Posterior vena cava (tissue), 2 donors: ENCODE results near the gene ZNF718. TPM values are rescaled to one million over a fixed set of nuclear protein-coding genes. Genes with fewer than 3 reads are reported as not detected.
A peak's percentile ranks its signal among the peaks of the same experiment; 100 is the strongest.
"Not testable (repeated sequence)": the region's sequence is repeated elsewhere in the genome, so short reads cannot be mapped to it uniquely, and the experiment has no call there.

Experiments used
- DNase-seq: peaks from one replicate; pipeline ENCODE4 v3.0.0-alpha.2; 2020; ENCODE audit warnings: low spot score
- intact Hi-C, 2 donors: fragments of 100-400 bp; cut with DNase I; formaldehyde crosslinking; loops; one replicate each; pipeline versions ENCODE4 v1.14.1 to v1.14.2; 2022 to 2023
- long read RNA-seq, 2 donors: library from polyadenylated mRNA; unstranded; transcript quantifications; one replicate each; pipeline ENCODE4 v2.0.0, GENCODE V29; 2020 to 2021
- total RNA-seq, 2 donors: library from RNA; stranded (reverse); fragmentation: NEBNext Ultra II Directional; extraction: Animal tissue kit (Norgen Biotek cat#: 25700); gene quantifications; one replicate each; pipeline ENCODE4 v1.2.1, GENCODE V29; 2021
- donor health status: DM: yes; HTN: yes; CAD: no.
- donor health status: DM: yes; HTN: yes; CAD: no.

The ZNF718 gene
- 1 to 10 TPM; 5.9 to 6.3 TPM for total RNA-seq
- long read RNA-seq, donor 1, partial matches to known transcripts = 0 of 3 reads
- long read RNA-seq, donor 1, other reads (novel, unspliced or antisense) = 2 of 3 reads
- long read RNA-seq, donor 2 = 0 reads

GRCh38 chr4:124275-125081 is at the start of gene ZNF718:
Gene ZNF718, plus strand, starts transcription at chr4:124501. Its CDS starts 170 bp downstream, at chr4:124671.
- DNase-seq = peak; percentile 97
- intact Hi-C loops = no loop called here

DNA sequence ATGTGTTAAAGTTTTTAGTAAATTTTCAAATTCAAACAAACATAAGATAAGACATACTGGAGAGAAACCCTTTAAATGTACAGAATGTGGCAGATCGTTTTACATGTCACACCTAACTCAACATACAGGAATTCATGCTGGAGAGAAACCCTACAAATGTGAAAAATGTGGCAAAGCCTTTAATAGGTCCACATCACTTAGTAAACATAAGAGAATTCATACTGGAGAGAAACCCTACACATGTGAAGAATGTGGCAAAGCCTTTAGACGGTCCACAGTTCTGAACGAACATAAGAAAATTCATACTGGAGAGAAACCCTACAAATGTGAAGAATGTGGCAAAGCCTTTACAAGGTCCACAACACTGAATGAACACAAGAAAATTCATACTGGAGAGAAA is 38.4 kb upstream of the ZNF718 start:
- intact Hi-C loops = no loop called here

GRCh38 chr4:86559-87324 is 37.6 kb upstream of the ZNF718 start:
- intact Hi-C loops, DNase-seq: not testable (repeated sequence)

More for the DNA sequence above, 38.4 kb upstream of the ZNF718 start:
- no peak for DNase-seq

DNA sequence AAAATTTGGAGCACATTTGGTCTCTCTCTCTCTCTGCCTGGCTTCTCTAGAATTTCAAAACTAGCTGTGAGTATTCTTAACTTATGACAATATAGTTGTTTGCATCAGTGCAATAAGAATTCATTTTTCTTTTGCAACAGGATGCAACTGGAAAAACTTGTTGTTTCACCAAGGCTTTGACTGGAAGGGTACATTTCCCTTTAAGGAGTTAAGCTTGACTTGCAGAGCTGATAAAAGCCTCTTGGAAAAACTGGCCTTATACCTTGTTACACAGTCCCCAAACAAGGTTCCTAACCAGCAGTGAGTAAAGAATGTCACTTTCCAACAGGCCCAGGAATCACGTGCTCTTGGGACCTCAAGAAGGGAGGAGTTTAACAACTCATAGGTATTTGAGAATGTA is 25.9 kb upstream of the ZNF718 start:
- DNase-seq = no peak
- intact Hi-C loops = no loop called here

DNA sequence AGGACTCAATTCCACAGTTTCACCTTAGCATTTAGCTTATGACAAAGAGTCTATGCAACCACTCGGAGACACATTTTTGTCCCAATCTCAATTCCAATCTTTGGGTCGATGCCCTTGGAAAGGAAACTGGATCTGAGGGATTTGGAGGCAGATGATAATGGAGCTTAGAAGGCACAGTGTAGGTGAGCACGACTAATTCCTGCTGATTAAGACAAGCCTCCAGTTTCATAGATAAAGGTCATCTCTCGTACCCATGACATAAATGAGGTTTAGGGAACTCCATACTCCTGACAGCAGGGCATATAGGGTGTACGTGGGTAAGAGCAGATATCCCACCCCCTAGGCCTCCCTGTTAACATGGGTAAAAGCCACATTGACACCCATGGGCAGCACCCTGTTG is 24.4 kb upstream of the ZNF718 start:
- intact Hi-C loops = no loop called here
- no peak for DNase-seq

DNA sequence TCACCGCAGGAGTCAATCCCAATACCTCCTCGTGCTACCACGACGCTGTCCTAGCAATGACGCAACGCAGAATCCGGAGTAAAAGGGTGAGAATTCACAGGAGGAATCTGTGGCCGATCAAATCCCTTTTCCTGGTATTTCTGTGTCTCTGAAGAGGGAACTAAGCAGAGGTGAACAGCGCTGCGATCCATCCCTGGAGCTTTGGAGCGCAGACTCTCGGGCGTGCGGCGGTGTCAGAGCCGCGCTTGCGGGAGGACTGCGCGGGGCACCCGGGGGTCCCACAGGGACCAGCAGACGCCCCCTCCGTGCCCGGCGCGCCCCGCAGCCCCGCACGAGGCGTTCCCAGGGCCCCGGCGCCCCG is 17.2 kb upstream of the ZNF718 start:
- intact Hi-C loops = no loop called here
- DNase-seq = no peak

DNA sequence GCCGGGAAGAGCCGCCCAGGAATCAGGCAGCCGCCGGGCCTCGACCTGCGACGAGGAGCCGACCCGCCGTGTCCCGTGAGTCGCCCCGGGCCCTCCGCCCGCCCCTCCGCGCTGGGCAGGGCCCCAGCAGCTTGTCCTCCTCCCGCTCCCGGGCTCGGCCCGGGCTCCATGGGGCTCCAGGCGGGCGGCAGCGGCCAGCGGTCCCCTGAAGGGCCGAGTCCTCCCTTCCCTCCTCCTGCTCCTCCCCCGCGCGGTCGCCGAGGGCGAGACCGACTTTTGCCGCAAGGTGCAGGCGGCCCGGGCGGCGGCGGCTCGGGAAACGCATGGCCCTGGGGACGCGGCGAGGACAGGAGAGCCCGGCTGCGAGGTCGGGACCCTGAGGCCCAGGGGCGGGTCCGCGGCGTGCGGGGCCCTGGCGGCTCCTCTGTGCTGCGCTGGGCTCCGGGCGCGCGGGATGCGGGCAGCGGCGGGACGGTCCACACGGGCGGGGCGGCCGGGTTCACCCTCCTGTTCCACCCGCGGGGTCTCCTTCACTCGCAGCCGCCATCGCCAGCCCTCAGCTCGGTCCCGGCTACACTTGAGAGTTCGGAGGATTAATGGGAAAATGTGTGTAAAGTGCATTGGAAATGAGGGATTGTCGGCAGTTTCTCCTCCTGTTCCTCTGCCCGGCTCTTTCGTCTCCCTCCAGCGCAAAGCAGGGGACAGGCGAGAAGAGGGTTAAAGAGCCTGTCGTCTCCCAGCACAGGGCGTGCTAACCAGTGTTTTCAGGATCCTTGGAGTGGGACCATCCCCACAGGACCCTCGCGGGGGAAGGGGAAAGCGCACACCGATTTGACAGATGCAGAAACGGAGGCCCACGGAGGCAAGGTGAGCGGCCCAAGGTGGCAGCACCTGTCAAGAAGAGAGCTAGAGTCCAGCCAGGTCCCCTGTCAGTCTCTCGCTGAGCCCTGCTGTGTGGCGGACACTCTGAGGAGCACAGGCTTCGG is 16.6 kb upstream of the ZNF718 start:
- intact Hi-C loops = no loop called here
- no peak for DNase-seq

DNA sequence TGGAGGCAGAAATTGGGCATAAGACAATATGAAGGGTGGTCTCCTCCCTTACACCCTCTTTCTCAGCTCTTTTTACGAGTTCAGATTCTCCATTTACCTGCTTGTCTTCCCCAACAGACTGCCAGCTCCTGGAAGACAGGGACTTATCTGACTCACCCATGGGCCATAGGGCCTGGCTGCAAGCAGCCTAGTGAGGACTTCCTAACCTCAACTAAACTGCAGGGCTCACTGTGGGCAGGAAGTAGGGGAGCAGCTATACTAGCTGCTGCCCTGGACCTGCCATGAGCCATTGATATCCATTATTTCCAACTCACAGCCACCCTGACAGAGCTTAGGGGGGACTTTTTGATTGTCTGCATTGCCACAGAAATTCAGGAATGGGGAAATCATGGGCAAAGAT is 11.5 kb upstream of the ZNF718 start:
- no peak for DNase-seq
- intact Hi-C loops = no loop called here

- intact Hi-C loops = no loop called here
- no peak for DNase-seq
These were observed 10.6 kb upstream of the ZNF718 start for GRCh38 chr4:113732-114131.

- intact Hi-C loops = no loop called here
These were observed 10.2 kb upstream of the ZNF718 start for GRCh38 chr4:114149-114548.

GRCh38 chr4:116499-116898 is 7.8 kb upstream of the ZNF718 start:
- DNase-seq = no peak

More at GRCh38 chr4:114149-114548, 10.2 kb upstream of the ZNF718 start:
- DNase-seq = no peak

DNA sequence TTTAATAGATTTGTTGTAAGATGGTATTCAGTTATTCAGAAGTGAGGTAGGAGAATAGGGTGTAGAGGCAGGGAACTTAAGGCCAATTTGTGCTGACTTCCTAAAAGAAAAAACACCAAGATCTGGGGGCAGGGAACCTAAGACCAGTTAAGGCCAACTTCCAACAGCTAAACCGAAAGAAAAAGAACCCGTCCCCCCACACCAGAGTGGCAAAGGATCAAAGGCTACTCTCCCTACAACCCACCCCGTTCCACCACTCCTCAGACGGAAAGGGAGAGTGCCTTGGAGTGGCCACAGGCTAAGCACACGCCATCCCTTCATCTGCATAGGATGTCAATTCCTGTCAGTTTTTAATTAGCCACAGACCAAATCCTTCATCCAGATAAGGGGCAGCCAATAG is 3.7 kb upstream of the ZNF718 start:
- DNase-seq = no peak
- intact Hi-C loops = no loop called here

More at GRCh38 chr4:116499-116898, 7.8 kb upstream of the ZNF718 start:
- intact Hi-C loops = no loop called here

- DNase-seq = no peak
- intact Hi-C loops = no loop called here
These were observed 2.8 kb upstream of the ZNF718 start for GRCh38 chr4:121408-122084.

GRCh38 chr4:123922-124274 is 403 bp upstream of the ZNF718 start:
- not testable (repeated sequence) for DNase-seq

DNA sequence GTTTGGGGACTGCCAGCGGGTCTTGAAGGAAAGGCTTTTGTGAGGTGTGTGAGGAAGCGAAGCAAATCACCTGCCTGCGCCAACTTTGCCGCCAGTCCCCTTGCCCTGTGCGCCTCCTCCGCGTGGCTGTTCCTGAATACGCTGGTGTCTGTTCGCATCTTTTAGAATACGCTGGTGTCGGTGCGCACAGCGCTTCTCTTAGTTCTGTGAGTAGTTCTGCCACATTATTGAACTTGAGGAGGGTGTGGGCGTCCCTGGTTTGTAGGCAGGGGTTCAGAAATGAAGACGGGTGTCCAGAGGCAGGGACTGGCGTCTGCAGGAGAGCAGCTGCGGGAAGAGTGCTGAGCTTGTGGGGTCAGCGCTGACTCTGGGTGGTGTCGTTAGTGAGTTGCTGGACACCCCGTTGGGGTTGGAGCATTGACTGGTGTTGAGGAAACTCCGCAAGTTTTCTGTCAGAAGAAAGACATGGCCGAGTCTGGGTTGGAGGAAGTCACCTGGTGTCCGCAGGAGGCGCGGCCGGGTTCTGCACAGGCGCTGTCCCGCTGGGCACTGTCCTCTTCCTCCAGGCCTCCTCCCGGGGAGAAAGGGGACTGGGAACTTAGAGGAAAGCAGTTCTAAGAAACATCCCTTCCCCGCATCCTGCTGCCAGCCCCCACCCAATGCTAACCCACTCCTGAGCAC is 930 bp downstream of the ZNF718 start:
- intact Hi-C loops = no loop called here
- DNase-seq = peak; percentile 84

More at GRCh38 chr4:123922-124274, 403 bp upstream of the ZNF718 start:
- intact Hi-C loops = not testable (repeated sequence)

DNA sequence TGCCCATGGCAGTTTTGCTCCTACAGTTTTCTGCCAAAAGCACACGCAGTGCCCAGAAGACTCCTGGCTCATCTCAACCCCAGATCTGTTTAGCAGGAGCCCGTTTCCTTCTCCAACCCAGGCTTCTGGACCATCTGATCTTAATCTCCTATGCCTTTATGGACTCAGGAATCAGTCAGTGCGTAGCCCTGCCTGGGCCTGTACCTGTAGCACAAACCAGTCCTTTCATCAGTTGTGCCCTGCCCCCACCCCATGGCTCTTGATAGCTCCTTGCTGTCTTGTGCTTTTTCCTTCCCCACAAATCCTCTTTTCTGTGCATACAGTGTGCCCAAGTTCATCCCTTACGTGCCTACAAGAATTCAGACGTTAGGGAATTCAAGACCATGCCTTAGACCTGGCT is 1.5 kb downstream of the ZNF718 start:
- no peak for DNase-seq
- intact Hi-C loops = no loop called here

GRCh38 chr4:132483-132882 is 8.2 kb downstream of the ZNF718 start:
- intact Hi-C loops = no loop called here
- DNase-seq = no peak

DNA sequence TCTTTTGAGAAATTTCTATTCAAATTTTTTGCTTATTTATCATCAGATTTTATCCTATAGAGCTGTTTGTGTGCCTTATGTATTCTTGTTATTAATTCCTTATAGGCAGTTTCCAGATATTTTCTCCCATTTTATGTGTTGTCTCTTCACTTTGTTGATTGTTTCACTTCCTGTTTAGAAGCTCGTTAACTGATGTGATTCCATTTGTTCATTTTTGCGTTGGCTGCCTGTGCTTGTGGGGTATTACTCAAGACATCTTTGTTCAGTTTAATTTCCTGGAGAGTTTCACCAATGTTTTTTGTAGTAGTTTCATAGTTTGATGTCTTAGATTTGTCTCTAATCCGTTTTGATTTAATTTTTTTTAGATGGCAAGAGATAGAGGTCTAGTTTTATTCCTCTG is 14.6 kb downstream of the ZNF718 start:
- DNase-seq = no peak

More for the DNA sequence above, 14.6 kb downstream of the ZNF718 start:
- intact Hi-C loops = no loop called here
